ENCODE data around the gene ELANE.
"Not testable (repeated sequence)": the region's sequence is repeated elsewhere in the genome, so short reads cannot be mapped to it uniquely, and the experiment has no call there.

The ELANE gene

DNA sequence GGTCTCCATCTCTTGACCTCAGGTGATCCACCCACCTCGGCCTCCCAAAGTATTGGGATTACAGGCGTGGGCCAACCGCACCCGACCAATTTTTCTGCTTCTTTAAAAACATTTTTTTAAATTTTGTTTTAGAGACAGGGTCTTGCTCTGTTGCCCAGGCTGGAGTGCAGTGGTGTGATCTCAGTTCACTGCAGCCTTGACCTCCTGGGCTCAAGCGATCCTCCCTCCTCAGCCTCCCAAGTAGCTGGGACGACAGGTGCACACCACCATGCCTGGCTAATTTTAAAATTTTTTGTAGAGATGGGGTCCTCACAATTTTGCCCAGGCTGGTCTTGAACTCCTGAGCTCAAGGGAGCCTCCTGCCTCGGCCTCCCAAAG, 9.3 kb upstream of the ELANE start:
- not testable (repeated sequence) for DNase-seq (ENCODE audit: low spot score)

DNA sequence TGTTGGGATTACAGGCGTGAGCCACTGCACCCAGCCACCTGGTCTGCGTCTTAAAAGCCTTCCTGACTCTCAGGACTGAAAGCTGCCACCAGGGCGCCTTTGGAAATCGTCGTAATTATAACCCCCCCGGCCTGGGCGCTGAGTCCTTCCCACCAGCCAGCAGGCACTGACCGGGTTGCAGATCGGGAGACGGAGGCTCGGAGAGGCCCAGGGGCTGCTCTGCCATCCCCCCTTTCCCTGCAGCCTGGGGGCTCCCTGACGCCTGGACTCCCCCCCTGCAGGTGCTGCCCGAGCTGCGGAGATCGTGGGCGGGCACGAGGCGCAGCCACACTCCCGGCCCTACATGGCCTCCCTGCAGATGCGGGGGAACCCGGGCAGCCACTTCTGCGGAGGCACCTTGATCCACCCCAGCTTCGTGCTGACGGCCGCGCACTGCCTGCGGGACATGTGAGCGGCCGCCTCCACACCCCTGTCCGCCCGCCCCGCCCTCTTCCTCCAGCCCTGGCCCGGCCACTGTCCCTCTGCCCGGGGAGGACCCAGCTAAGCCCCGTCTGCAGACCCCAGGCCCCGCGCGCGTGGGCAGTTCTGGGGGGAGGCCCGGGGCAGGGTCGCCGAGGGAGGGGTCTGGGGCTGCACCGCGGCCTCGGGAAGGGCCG, 8.8 kb upstream of the ELANE start:
- peak; percentile 72 for DNase-seq (ENCODE audit: low spot score)

DNA sequence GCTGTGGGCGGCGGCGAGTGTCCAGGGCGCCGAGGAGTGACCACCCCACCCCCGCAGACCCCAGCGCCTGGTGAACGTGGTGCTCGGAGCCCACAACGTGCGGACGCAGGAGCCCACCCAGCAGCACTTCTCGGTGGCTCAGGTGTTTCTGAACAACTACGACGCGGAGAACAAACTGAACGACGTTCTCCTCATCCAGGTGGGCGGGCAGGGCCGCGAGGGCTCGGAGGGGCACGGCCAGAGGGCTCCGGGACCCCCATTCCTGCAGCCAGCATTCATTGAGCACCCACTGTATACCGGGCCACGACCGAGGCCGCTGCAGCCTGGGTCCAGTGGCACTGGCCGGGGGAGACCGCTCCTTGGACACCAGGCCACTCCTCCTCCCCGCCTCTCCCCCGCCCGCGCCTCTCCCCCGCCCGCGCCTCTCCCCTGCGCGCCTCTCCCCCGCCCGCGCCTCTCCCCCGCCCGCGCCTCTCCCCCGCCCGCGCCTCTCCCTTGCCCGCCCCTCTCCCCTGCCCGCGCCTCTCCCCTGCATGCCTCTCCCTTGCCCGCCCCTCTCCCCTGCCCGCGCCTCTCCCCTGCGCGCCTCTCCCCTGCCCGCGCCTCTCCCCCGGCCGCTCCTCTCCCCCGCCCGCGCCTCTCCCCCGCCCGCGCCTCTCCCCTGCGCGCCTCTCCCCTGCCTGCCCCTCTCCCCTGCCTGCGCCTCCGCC, 8.1 kb upstream of the ELANE start:
- DNase-seq (ENCODE audit: low spot score) = no peak

DNA sequence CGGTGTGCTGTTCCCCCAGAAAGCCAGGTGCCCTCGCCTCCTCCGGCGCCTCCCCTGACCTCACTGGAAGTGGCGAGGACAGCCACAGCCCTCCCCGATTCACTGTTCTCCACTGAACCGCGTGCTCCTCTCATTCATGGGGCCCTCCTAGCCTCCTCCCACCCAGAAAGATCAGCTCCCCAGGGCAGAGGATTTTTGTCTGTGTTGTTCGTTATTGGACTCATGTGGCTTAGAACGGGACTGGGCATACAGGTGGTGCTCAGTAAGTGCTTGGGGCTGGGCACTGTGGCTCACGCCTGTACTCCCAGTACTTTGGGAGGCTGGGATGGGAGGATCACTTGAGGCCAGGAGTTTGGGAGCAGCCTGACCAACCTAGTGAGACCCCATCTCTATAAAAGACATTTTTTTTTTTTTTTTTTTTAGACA, 7.5 kb upstream of the ELANE start:
- DNase-seq (ENCODE audit: low spot score) = no peak

DNA sequence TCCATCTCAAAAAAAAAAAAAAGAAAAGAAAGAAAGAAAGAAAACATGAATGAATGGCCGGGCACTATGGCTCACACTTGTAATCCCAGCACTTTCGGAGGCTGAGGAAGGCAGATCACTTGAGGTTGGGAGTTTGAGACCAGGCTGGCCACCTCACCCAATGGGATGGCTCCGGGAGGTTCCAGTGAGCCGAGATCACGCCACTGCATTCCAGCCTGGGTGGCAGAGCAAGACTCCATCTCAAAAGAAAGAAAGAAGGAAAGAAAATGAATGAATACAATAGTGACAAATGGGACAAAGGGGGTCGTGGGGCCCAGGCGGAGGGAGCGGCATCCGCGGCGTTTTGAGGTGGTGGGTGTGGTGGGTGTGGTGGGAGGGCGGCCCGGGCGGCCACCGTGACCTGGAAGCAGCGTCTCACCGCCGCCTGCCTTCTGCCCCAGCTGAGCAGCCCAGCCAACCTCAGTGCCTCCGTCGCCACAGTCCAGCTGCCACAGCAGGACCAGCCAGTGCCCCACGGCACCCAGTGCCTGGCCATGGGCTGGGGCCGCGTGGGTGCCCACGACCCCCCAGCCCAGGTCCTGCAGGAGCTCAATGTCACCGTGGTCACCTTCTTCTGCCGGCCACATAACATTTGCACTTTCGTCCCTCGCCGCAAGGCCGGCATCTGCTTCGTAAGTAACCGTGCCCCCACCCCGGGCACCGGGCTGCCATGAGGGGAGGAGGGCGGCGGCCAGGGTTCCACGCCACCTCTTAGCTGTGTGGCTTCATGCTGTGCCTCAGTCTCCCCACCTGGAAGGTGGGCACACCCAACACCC, 6.2 kb upstream of the ELANE start:
- DNase-seq (ENCODE audit: low spot score) = no peak

DNA sequence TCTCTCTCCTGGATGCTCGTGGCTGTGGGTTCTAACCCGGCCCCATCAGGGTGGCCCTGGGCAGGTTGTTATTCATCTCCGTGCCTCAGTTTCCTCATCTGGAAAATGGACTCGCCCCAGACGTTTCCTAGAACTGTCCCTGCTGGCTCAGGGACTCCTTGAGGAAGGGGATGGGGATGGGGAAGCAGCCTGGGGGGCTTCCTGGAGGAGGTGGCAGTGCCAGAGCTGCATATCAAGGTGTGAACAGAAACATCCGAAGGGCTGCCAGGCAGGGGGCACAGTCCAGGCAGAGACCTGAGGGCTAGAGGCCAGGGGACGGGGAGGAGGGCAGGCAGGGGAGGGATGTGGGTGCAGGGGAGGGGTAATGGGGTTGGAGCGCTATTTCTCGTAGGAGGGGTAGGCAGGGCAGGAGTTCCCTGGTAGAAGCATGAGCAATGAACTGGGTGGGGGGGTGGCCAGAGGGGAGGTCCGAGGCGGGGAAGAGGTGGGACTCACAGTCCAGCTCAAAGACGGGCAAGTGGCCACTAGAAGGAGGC, 3.6 kb upstream of the ELANE start:
- no peak for DNase-seq (ENCODE audit: low spot score)

DNA sequence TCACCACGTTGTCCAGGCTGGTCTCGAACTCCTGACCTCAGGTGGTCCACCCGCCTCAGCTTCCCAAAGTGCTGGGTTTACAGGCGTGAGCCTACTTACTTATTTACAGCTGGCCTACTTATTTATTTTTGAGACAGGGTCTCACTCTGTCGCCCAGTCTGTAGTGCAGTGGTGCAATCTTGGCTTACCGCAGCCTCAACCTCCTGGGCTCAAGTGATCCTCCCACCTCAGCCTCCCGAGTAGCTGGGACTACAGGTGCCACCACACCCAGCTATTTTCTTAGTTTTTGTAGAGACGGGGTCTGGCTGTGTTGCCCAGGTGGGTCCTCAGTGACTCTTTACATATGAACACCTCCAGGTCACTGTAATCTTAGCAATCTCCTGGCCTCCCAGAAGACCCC, 2.9 kb upstream of the ELANE start:
- not testable (repeated sequence) for DNase-seq (ENCODE audit: low spot score)

DNA sequence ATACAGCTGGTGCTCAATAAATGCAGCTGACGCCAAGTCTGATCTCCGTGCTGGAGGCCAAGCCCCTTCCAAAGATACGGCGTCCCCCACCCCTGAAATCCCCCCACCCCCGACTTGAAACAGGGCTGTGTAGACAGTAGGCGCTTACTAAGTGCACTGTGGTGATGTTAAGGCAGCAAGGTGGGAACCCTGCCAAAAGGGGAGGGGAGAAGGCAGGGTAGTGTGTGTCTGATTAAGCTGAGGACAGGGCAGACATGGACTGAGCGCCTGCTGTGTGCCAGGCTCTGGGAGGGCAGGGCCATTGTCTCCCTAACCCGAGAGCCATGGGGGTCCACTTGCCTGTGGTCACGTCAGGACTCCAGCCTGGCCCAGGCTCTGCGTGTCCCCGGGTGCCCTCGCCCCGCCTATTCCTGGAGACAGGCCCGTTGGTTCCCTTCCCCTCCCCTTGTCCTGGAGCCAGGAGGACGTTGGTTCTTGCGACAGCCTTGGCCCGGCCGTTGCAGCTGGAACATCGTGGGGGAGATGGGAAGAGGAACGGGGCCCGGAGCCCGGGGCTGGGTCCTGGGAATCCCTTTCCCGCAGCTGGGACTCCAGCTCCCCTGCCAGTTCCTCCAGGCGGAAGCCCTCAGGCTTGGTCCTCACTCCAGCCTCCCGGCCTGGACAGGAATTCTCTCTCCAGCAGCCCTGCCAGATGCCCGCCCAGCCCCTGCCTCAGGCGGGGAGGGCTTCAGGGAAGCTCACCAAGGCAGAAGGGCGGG, 1.7 kb upstream of the ELANE start:
- peak; percentile 65 for DNase-seq (ENCODE audit: low spot score)

DNA sequence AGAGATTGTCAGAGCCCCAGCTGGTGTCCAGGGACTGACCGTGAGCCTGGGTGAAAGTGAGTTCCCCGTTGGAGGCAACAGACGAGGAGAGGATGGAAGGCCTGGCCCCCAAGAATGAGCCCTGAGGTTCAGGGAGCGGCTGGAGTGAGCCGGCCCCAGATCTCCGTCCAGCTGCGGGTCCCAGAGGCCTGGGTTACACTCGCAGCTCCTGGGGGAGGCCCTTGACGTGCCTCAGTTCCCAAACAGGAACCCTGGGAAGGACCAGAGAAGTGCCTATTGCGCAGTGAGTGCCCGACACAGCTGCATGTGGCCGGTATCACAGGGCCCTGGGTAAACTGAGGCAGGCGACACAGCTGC, 1.1 kb upstream of the ELANE start:
- no peak for DNase-seq (ENCODE audit: low spot score)

DNA sequence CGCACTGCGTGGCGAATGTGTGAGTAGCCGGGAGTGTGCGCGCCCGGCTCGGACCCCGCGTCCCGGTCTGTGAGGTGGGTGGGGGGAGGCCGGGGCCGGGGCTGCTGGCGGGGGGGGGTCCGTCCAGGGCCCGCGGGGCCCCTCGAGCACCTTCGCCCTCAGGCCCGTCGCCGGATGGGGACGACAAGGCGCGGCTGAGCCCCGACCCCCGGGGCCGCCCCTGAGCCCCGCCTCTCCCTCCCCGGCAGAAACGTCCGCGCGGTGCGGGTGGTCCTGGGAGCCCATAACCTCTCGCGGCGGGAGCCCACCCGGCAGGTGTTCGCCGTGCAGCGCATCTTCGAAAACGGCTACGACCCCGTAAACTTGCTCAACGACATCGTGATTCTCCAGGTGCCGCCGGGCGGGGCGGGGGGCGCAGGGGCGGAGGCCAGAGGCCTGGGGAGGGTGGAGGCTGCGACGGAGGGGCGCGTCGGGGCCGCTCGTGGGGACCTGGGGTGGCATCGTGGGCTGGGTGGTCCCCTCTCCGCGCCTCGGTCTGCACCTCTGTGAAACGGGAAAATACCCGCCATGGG, 997 bp downstream of the ELANE start:
- no peak for DNase-seq (ENCODE audit: low spot score)

DNA sequence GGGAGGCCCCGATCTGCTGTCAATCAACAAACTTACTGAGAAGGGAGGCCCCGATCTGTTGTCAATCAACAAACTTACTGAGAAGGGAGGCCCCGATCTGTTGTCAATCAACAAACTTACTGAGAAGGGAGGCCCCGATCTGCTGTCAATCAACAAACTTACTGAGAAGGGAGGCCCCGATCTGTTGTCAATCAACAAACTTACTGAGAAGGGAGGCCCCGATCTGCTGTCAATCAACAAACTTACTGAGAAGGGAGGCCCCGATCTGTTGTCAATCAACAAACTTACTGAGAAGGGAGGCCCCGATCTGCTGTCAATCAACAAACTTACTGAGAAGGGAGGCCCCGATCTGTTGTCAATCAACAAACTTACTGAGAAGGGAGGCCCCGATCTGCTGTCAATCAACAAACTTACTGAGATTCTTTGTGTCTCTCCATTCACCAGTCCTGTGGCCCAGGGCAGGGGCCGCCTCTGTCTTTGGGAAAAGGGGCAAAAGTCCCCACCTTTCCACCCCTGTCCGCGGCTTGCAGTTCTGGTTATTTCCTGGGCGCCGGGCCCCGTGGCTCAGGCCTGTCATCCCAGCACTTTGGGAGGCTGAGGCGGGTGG, 1.6 kb downstream of the ELANE start:
- DNase-seq (ENCODE audit: low spot score) = not testable (repeated sequence)

DNA sequence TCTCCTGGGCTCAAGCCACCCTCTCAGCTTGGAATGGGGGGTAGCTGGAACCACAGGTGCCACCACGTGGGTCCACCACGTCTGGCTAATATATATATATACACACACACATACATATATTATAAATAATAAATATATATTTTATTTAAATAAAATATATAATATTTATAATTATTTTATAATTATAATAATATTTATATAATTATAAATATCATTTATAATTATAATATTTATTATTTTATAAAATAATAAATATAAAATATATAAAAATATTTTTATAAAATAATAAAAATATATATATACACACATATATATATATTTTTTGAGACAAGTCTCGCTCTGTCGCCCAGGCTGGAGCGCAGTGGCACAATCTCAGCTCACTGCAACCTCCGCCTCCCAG, 2.4 kb downstream of the ELANE start:
- no peak for DNase-seq (ENCODE audit: low spot score)

DNA sequence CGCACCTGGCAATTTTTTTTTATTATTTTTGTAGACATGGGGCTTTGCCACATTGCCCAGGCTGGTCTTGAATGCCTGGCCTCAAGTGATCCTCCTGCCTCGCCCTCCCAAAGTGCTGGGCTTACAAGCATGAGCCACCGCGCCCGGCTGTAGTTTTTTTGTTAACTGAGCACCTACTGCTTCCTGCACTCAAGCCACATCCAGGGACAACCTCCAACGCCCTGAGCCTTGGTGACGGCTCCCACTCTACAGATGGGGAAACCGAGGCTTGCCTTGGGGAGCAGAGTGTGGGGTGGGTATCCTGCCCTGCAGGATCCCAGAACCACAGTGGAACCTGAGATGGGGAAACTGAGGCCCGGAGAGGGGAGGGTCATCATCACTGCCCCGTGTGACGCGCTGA, 3.0 kb downstream of the ELANE start:
- no peak for DNase-seq (ENCODE audit: low spot score)

DNA sequence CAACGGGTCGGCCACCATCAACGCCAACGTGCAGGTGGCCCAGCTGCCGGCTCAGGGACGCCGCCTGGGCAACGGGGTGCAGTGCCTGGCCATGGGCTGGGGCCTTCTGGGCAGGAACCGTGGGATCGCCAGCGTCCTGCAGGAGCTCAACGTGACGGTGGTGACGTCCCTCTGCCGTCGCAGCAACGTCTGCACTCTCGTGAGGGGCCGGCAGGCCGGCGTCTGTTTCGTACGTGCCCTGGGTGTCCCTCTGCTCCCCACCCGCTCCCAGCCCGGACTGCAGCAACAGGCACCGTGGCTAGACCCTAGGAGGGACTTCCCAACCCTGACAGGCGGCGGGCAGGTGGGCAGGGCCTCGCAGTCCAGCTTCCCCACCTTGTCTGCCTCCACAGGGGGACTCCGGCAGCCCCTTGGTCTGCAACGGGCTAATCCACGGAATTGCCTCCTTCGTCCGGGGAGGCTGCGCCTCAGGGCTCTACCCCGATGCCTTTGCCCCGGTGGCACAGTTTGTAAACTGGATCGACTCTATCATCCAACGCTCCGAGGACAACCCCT, 3.5 kb downstream of the ELANE start:
- DNase-seq (ENCODE audit: low spot score) = no peak

DNA sequence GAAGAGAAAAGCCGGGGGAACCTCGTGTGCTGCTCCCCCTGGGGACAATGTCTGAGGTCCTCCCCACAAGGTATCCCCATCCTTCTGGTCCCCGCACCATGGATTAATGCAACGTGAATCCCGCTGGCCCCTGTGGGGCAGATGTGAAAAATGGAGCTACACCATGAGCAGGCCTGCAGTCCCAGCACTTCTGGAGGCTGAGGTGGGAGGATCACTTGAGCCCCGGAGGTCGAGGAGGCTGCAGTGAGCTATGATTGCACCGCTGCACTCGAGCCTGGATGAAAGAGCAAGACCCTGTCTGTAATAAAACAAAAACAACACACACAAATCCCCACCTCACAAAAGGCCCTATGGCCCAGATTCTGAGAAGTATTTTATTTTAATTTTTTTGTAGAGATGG, 6.2 kb downstream of the ELANE start:
- no peak for DNase-seq (ENCODE audit: low spot score)

DNA sequence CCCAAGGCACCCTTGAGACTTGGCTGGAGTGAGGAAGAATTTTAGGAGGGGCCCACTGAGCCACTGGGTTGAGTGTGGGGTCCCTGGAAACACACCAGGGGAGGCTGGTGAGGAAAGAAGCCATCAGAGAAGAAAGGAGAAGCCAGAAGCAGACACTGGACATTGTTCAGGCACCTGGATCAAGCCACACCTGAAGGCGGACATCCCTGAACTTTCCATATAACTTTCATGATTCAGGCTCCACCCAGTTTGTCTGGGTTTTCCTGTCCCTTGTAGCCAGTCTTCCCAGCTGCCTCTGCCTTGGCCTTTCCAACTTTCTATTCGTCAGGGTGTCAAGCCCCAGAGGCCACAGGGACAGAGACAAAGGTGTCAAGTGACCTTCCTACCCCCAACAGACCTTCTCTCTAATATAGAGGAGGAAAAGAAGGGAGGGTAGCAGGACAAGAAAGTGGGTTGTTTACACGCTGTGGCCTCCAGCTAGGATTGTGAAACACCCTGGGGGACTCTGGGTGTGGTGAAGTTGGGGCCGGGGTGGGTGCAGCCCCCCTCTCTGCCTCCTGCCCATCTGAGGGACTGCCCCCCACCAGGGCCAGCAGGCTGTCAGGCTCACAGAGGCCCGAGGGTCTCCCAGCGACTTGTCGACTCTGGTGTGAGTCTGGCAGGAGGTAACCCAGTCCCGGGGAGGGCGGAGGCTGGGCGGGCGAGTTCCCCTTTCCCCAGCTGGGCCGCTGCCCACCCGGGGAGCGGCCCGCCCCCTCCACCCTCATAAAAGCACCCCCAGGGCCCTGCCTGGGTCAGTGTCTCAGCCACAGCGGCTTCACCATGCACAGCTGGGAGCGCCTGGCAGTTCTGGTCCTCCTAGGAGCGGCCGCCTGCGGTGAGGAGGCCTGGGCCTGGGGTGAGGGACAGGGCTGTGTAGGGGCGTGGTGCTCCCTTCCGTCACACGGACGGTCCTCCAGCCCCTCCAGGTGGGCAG, 7.1 kb downstream of the ELANE start, which contains the start of gene CFD:
TSS of gene CFD (plus strand) at position 797 of the 976 bp plus-strand sequence. CDS start at position 823, 26 bp downstream.
- no peak for DNase-seq (ENCODE audit: low spot score)

DNA sequence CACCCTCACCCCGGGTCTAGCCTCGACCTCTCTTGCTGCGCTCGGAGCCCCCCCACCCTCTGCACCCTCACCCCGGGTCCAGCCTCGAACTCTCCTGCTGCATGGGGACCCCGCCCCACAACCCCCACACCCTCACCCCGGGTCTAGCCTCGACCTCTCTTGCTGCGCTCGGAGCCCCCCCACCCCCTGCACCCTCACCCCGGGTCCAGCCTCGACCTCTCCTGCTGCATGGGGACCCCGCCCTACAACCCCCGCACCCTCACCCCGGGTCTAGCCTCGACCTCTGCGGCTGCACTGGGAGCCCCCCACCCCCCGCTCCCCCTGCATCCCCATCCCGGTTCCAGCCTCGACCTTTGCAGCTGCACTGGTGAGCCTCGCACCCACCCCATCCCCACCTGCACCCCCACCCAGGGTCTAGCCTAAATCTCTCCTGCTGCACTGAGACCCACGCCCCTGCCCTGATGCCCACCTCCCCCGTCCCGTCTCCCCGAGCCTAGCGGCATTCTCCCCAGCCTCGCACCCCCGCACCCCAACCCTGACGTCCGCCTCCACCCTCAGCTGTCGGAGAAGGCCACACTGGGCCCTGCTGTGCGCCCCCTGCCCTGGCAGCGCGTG, 9.1 kb downstream of the ELANE start:
- no peak for DNase-seq (ENCODE audit: low spot score)

DNA sequence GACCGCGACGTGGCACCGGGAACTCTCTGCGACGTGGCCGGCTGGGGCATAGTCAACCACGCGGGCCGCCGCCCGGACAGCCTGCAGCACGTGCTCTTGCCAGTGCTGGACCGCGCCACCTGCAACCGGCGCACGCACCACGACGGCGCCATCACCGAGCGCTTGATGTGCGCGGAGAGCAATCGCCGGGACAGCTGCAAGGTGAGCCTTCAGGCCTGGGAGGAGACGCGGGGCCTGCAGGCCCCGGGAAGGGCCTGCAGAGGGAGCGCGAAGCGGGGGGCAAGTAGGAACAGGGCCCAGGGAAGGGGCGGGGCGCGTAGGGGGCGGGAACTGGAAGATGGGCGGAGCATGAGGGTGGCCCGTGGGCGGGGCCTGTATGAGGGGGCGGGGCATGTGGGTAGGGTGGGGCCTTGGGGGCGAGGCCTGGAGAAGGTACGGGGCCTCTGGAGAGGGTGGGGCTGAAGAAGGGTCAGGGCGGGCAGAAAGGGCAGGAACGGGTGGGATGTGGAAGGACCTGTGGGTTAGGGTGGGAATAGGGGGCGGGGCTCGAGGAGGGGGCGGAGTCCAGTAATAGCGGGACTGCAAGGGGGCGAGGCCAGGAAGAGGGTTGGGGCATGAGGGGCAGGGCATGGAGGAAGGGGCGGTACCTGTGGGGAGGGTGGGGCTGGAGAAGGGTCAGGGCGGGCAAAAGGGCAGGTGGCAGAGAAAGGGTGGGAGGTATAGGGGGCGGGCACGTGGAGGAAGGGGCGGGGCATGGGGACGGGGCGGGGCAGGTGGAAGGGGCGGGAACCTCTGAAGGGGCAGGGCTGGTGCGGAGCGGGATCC, 9.9 kb downstream of the ELANE start:
- peak; percentile 93 for DNase-seq (ENCODE audit: low spot score)

Measured in ecto neural progenitor cell (in vitro differentiated cells).